Fibroblast of lung (primary cell): ENCODE results near the gene CLIC5. TPM values are rescaled to one million over a fixed set of nuclear protein-coding genes. Genes with fewer than 3 reads are reported as not detected.
A peak's percentile ranks its signal among the peaks of the same experiment; 100 is the strongest.

Experiments
- DNase-seq, 2 donors: peaks; one replicate each; pipeline versions ENCODE4 v3.0.0 to v3.0.0-alpha.2; 2010; ENCODE audit warnings: low read depth in 2 of 2
- H2AFZ ChIP-seq: 2 replicates; pipeline ENCODE4 v1.5.1; 2012; ENCODE audit warnings: low read length, control low read depth, inconsistent platforms
- H3K27ac ChIP-seq: 2 replicates; pipeline ENCODE4 v1.5.1; 2011; ENCODE audit warnings: low read length, control low read depth; ENCODE audit not compliant: insufficient read depth
- H3K27me3 ChIP-seq: 2 replicates; pipeline ENCODE4 v1.5.1; 2011; ENCODE audit warnings: mild to moderate bottlenecking, low read length; ENCODE audit not compliant: control insufficient read depth, insufficient read depth
- H3K36me3 ChIP-seq: 2 replicates; pipeline ENCODE4 v1.5.1; 2011; ENCODE audit warnings: low read length; ENCODE audit not compliant: control insufficient read depth, insufficient read depth
- H3K4me1 ChIP-seq: 2 replicates; pipeline ENCODE4 v1.5.1; 2011; ENCODE audit warnings: low read length; ENCODE audit not compliant: control insufficient read depth, insufficient read depth; ENCODE audit errors: extremely low read depth
- H3K4me2 ChIP-seq: 2 replicates; pipeline ENCODE4 v1.5.1; 2011; ENCODE audit warnings: low read length, control low read depth; ENCODE audit not compliant: insufficient read depth; ENCODE audit errors: extremely low read depth
- H3K4me3 ChIP-seq, 4 experiments: fragments of 200-600 bp in 1 of 4; sonication (generic) in 1 of 4; replicated peaks in 1 of 4; 2 replicates each; pipeline ENCODE4 v1.5.1; 2011 to 2016; ENCODE audit warnings: low read length in 4 of 4, low read depth in 3 of 4, mild to moderate bottlenecking in 3 of 4, control low read depth in 2 of 4, inconsistent platforms in 1 of 4, mixed read lengths in 1 of 4; ENCODE audit not compliant: insufficient read depth in 1 of 4; ENCODE audit errors: control extremely low read depth in 1 of 4
- H3K79me2 ChIP-seq: 2 replicates; pipeline ENCODE4 v1.5.1; 2012; ENCODE audit warnings: mild to moderate bottlenecking, low read length, inconsistent platforms; ENCODE audit not compliant: control insufficient read depth, insufficient read depth
- H3K9ac ChIP-seq: 2 replicates; pipeline ENCODE4 v1.5.1; 2011; ENCODE audit warnings: mild to moderate bottlenecking, low read length, control low read depth; ENCODE audit not compliant: insufficient read depth
- H3K9me3 ChIP-seq: 2 replicates; pipeline ENCODE4 v1.5.1; 2012; ENCODE audit warnings: low read depth, low read length; ENCODE audit not compliant: control insufficient read depth, insufficient read depth
- H4K20me1 ChIP-seq: 2 replicates; pipeline ENCODE4 v1.5.1; 2011; ENCODE audit warnings: low read length; ENCODE audit not compliant: control insufficient read depth, insufficient read depth; ENCODE audit errors: extremely low read depth
- EZH2 ChIP-seq: IDR thresholded peaks from 2 replicates; pipeline ENCODE4 v1.5.1; 2012; ENCODE audit warnings: low read length, control low read depth, mild to moderate bottlenecking; ENCODE audit errors: missing control alignments
- polyA plus RNA-seq, 2 donors: library from polyadenylated mRNA; depleted of rRNA in 1 of 2; stranded (reverse) in 1 of 2; unstranded in 1 of 2; fragments of >200 nt; gene quantifications; 2 replicates each; pipeline ENCODE4 v1.2.1, GENCODE V29; 2011 to 2012; ENCODE audit warnings: missing spikeins in 1 of 2
- total RNA-seq: library from RNA; depleted of rRNA; stranded (reverse); fragments of >200 nt; gene quantifications from 2 replicates; pipeline ENCODE4 v1.2.1, GENCODE V29; 2014
- TF ChIP-seq, protein P1 (sequence below), 2 donors: IDR thresholded peaks in 1 of 2; conservative IDR thresholded peaks in 1 of 2; 1 replicate in 1 of 2; 2 replicates in 1 of 2; pipeline ENCODE4 v1.5.1; 2011 to 2012; ENCODE audit warnings: low read length in 2 of 2, control low read depth in 1 of 2, inconsistent platforms in 1 of 2, low read depth in 1 of 2, mild to moderate bottlenecking in 1 of 2

CLIC5 gene
- total and polyA plus RNA-seq, 2 donors (not counting 1 experiment from before 2014, with no cell fraction given): 0.03 TPM; not detected in 1

DNA sequence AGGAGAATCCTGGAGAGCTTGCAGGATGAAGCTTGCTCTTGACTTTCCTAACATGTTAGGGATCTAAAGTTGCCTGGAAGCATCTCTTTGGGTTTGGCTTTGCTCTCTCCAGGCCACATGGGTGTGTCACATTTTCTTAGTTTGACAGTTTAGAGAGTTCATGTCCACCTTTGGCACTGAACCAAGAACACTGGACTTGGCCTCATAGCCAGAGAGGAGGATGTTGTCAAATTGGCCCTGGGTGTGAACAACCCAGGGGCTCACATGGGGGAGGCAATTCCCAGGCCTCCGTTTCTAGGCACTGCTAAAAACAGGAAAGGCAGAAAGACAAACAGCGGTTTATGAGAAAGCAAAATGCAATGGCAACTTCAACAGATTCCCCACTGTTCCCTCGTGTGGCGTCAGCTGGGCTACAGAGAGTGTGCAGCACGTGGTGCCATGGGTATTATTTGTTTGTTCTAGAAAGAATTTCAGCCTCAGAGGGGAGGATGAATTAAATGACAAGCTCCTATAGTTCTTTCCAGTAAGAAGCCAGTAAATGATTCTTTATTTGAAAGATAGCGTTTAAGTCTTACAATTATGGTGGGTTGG lies 93.9 kb downstream of the CLIC5 start:
- H3K9ac ChIP-seq: no peak overlapping the region
- H4K20me1 ChIP-seq: no peaks in the 10 kb centered on the region
- no peak overlapping the region for H3K27ac ChIP-seq
- no peak overlapping the region for H2AFZ ChIP-seq
- H3K4me2 ChIP-seq: no peak overlapping the region
- DNase-seq: no peak
- H3K79me2 ChIP-seq: no peaks in the 10 kb centered on the region
- H3K27me3 ChIP-seq: no peaks in the 10 kb centered on the region
- peaks cover 2% of the 10 kb centered on the region for H3K4me1 ChIP-seq
- no peaks in the 10 kb centered on the region for H3K9me3 ChIP-seq
- H3K36me3 ChIP-seq: no peaks in the 10 kb centered on the region
- TF ChIP-seq, protein P1, sequence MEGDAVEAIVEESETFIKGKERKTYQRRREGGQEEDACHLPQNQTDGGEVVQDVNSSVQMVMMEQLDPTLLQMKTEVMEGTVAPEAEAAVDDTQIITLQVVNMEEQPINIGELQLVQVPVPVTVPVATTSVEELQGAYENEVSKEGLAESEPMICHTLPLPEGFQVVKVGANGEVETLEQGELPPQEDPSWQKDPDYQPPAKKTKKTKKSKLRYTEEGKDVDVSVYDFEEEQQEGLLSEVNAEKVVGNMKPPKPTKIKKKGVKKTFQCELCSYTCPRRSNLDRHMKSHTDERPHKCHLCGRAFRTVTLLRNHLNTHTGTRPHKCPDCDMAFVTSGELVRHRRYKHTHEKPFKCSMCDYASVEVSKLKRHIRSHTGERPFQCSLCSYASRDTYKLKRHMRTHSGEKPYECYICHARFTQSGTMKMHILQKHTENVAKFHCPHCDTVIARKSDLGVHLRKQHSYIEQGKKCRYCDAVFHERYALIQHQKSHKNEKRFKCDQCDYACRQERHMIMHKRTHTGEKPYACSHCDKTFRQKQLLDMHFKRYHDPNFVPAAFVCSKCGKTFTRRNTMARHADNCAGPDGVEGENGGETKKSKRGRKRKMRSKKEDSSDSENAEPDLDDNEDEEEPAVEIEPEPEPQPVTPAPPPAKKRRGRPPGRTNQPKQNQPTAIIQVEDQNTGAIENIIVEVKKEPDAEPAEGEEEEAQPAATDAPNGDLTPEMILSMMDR (conservative IDR thresholded peaks at IDR 0.05 in 1 of 2, IDR thresholded peaks at IDR 0.05 in 1 of 2; ENCODE audit: low read depth in 1 of 2, low read length in 2 of 2): no peak
- no peak for TF ChIP-seq EZH2
- H3K4me3 ChIP-seq: no peak overlapping the region

DNA sequence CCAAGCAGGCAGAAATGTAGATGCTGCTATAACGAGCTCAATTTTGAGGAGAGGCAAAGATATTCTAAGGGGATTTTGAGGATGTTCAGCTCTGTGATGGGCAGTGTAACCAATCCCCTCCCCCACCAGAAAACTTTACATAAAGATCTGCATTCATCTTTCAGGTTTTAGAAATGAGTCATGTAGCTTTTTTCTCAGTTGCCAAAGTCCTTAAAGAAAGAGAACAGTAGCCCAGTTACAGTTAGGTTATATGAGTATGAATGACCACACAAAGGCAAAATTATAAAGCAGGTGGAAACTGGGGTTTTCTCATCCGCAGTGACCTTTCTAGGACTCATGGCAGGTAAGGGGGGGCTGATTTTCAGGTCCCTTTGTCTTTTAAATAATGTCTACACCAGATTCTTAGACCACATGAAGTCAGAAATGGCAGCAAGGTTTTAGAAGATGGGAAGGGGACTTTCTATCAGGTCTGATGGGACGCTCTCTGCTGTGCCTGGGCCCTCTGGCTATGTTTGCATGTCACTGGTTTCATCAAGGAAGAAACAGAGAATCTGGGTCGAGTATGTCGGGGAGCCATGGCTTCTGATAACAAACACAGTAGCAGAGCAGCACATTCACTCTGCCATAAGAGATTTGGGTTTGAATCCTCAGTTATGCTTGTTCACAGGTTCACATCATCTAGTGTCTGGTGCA lies 94.7 kb downstream of the CLIC5 start:
- Histone ChIP-seq H3K79me2 (no peaks in the 10 kb centered on the region), H3K4me2 (no peak overlapping the region), H3K27ac (no peak overlapping the region), H3K4me1 (peaks cover 2% of the 10 kb centered on the region), H3K36me3 (no peaks in the 10 kb centered on the region), H3K4me3 (no peak overlapping the region), H2AFZ (no peak overlapping the region), H3K9me3 (no peaks in the 10 kb centered on the region), H3K9ac (no peak overlapping the region), H3K27me3 (no peaks in the 10 kb centered on the region), H4K20me1 (no peaks in the 10 kb centered on the region)
- TF ChIP-seq, protein P1 (conservative IDR thresholded peaks at IDR 0.05 in 1 of 2, IDR thresholded peaks at IDR 0.05 in 1 of 2; ENCODE audit: low read depth in 1 of 2, low read length in 2 of 2): no peak
- DNase-seq: peak in 1 of 2 donors; percentile 25

DNA sequence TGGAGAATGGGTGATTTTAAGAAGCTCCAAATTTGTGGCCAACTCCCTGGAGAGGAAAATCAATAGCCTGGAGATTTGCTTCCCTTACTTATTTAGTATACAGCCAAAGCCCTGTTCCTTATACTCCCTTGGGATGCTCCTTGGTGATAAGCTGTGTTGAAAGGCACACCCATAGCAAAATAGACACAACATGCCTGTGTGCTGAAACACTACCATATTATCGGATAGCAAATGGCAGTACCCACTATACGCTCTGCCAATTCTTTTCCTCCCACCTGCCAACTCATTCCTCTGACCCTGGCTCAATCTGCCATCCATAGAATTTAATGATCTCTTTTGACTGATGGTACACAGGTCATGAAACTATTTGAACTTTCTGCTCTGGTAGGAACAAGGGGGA lies 98.2 kb downstream of the CLIC5 start:
- no peak for DNase-seq
- Histone ChIP-seq H3K27me3 (no peaks in the 10 kb centered on the region), H3K4me2 (no peak overlapping the region), H3K79me2 (no peaks in the 10 kb centered on the region), H3K9me3 (no peaks in the 10 kb centered on the region), H4K20me1 (no peaks in the 10 kb centered on the region), H3K36me3 (no peaks in the 10 kb centered on the region), H3K9ac (no peak overlapping the region), H3K4me3 (no peak overlapping the region), H3K27ac (no peak overlapping the region), H3K4me1 (no peaks in the 10 kb centered on the region), H2AFZ (no peak overlapping the region)
- no peak for TF ChIP-seq EZH2
- TF ChIP-seq, protein P1 (conservative IDR thresholded peaks at IDR 0.05 in 1 of 2, IDR thresholded peaks at IDR 0.05 in 1 of 2; ENCODE audit: low read depth in 1 of 2, low read length in 2 of 2): no peak
